HK-2 (cell line): ENCODE results near the gene FZR1.
"Not testable (repeated sequence)": the region's sequence is repeated elsewhere in the genome, so short reads cannot be mapped to it uniquely, and the experiment has no call there.

Experiments used
- DNase-seq: peaks from one replicate; pipeline ENCODE4 v3.0.0-alpha.2; 2018; ENCODE audit not compliant: unreplicated experiment

Gene FZR1

DNA sequence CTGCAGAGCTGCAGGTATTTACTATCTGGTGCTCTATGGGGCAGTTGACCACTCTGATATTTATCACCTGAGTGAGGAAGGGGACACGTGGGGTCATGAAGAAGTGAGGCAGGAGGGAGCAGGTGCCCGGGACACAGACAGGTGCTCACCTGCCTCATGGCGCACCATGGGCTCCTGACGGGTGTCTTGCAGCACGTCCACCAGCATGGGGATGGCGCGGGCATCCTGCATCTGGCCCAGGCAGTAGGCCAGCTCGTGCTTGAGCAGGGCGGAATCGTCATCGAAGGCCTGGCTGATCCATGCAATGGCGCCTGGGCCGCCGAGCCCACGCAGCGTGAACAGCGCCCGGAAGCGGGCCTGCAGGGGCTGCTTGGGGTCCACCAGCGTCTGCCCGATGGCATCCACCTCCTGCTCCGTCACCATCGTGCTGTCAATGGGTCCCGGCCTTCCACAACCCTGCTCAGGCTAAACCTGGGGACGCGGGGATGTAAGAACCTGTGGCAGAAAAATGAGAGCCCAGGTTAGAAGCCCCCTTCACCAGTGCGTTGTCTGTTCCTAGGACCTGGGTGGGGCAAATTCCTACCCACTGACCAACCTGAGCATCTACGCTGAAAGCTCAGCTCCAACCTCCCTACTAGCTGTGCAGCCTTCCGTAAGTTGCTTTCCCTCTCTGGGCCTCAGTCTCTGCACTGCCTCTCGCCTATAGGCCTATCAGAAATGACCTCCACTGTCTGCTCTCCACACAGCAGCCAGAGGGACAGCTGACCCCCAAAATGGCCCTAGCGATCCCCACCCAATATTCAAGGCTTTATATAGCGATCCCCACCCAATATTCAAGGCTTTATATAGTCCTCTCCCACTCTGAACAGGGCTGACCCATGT, 9.5 kb upstream of the FZR1 start:
- no peak for DNase-seq

- no peak for DNase-seq
These were observed 8.2 kb upstream of the FZR1 start for GRCh38 chr19:3497757-3498520.

DNA sequence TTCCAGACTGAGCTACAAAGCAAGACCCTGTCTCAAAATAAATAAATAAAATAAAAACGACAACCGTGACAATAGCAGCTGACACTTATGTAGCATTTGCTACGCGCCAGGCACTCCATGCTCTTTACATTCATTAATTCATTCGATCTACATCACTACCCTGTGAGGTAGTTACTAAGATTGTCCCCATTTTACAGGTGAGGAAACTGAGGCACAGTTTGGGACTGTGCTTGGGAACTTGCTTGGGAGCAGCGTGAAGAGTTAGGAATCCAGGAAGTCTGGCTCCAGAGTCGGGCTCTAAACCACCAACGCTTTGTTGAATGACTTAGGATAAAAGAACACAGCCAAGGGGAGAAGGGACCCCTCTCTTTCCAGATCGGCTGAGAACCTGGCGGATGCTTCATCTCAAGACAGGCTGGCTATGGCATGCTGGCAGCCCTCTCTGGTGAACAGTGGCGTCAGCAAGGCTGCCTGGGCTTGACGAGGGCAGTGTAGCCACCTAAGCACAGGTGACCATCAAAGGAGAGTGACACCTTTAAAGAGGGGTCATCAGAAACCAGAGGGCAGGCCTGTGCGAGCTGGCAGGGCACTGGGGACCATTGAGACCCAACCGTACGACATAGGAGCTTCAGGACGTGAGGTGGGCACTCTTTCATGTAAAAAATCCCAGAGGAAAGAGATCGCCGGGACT, 6.2 kb upstream of the FZR1 start:
- DNase-seq, result no peak

- peak; percentile 96 for DNase-seq
These were observed 5.5 kb upstream of the FZR1 start, which contains the start of gene DOHH for GRCh38 chr19:3500429-3501101. Gene DOHH (minus strand): TSS chr19:3500674. CDS start chr19:3496814, 3,860 bp downstream.

DNA sequence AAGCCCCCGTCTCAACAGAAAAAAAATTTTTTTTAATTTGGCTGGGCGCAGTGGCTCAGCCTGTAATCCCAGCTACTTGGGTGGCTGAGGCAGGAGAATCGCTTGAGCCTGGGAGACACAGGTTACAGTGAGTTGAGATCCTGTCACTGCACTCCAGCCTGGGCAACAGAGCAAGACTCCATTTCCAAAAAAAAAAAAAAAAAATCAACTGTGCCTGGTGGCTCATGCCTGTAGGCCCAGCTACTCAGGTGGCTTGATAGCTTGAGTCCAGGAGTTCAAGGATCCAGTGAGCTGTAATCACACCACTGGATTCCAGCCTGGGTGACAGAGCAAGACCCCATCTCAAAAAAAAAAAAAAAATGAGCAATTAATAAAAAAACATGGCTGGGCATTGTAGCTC, 4.3 kb upstream of the FZR1 start:
- DNase-seq, result no peak

DNA sequence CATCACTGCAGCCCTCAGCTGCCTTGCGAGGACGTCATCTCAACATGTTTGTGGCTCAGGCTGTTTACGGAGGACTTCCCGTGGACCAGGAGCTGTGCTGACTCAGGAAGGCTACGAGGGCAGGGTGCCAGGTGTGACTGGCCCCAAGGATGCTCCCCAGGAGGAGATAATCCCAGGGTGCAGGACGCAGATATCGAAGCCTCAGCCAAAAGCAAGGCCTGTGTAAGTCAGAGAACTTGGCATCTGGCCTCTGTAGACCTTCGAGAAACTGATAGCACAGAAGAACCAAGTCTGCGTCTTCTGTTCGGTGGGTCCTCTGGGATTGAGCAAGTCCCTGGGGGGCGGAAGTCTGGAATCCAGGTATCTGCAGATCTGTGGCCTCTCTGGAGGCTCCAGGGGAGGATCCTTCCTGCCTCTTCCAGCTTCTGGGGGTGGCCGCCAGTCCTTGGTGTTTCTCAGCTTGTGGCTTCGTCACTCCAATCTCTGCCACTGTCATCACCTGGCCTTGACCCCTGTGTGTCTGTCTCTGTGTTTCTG, 3.0 kb upstream of the FZR1 start:
- no peak for DNase-seq

- no peak for DNase-seq
These were observed 1.4 kb upstream of the FZR1 start for GRCh38 chr19:3504735-3505134.

DNA sequence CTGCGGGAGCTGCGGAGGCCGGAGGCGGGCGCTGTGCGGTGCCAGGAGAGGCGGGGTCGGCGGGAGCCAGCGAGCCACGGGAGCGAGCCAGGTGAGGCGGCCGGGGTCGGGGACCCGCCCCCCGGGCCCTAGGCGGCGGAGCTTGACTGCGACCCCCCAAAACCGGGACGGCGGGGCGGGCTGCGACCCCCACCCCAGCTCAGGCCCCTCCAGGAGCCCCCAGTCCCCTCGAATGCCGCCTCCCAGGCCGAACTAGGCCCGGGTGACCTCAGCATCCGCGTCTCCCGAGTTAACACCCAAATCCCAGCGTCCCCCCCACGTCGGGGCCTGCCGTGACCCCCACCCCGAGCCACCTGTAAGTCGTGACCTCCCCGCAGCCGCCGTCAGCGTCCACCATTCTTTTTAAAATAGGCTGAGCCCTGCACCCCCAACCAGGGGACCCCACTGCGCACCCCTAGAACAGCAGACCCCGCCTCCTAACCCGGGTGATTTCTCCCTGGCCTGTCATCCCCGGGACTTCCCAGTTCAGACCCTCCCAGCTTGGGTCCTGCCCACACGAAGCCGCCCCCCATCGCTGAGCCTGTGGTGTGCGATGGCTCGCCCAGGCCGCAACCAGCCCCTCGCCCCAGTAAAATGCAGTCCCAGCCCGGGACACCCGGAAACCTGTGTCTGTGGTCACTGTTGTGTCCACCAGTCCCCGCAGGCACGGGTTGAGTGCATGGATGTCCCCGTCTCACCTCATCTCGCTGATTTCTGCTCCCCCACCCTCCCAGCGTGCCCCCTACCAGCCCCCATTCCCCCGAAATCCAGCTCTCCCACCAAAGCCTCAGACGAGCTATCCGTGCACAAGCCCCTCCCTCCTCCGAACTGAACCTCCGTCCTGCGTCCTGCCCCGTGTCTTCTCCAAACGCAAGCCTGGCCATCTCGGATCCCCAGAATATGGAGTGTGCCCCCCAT, 551 bp downstream of the FZR1 start:
- DNase-seq, result no peak

DNA sequence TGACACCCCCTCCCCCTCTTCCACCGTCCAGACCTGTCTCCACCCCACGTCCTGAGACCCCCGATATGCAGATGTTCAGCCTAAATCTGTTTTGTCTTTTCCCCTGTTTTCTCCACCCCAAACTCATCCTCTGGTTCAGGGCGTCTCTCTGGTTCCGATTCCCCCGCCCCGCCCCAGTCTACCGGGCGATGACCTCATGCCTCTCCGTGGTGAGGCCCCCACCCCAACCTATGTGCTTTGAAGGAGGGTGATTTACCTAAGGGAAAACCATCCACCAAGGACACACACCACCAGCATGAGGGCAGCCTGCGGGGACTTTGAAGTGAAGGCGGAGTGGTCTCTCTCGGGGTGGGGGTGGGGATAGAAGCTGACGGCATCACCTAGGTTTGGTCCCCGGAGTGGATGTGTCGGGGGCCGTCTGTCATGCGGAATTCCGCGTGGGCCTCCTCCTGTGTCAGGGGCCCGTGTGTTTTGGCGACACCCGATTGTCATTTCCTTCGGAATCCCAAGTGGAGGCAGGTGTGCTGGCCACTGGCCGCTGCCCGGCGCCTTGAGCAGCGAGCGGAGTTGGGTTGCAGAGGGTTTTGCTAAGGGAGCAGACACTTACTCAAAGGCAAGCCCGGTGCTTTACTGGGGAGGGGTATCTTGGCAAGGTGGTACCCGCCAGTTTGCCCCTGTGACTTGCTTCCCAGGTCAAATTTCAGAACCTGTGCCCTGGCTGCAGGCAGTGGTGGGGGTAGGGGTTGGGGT, 1.4 kb downstream of the FZR1 start:
- DNase-seq, result no peak

DNA sequence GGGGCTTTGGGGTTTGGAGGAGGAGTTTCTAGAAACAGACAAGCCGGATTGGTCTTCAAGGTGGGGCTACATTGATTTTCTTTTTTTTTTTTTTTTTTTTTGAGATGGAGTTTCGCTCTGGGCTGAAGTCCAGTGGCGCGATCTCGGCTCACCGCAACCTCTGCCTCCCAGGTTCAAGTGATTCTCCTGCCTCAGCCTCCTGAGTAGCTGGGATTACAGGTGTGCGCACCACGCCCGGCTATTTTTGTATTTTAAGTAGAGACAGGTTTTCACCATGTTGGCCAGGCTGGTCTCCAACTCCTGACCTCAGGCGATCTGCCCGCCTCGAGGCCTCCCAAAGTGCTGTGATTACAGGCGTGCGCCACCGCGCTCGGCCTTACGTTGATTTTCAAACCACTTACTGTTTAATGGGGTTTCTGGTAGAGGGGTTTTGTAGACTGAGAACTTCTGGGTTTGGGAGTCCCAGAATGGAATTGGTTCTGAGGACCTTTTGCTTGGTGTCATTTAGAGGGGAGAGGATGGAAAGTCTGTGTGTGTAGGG, 2.1 kb downstream of the FZR1 start:
- DNase-seq, result not testable (repeated sequence)

- no peak for DNase-seq
These were observed 2.8 kb downstream of the FZR1 start for GRCh38 chr19:3508771-3509535.

DNA sequence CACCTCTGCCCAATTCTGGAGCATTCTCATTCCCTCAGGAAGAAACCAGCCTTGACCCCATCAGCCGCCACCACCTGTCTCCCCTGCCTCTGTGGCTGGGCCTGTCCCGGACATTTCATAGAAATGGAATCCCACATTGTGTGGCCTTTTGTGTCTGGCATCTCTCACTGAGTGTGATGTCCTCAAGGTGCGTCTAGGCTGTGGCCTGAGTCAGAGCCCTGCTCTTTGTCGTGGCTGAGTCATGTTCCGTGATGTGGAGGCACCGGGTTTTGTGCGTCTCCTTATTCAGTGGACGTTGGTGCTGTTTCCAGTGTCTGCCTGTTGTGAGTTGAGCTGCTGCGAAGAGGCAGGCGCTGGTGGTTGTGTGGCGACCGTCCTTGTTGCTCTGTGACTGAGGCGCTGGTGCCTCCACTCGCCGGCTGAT, 3.5 kb downstream of the FZR1 start:
- peak; percentile 52 for DNase-seq

DNA sequence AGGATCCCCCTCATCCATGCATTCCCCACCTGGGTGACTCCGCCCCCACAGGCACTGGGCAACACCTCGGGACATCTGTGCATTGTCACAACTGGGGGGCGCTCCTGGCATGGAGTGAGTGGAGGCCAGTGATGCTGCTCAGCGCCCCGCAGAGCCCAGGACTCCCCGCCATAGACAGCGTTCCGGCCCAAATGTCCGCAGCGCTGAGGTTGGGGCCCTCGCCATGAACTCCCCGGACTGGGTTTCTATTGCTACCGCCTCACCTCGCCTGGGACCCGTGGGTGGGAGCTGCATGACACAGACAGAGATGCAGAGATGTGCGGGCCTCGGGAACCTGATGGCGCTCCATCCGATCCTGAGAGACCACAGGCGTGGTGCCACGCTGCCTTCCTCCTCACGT, 4.6 kb downstream of the FZR1 start:
- DNase-seq, result no peak

DNA sequence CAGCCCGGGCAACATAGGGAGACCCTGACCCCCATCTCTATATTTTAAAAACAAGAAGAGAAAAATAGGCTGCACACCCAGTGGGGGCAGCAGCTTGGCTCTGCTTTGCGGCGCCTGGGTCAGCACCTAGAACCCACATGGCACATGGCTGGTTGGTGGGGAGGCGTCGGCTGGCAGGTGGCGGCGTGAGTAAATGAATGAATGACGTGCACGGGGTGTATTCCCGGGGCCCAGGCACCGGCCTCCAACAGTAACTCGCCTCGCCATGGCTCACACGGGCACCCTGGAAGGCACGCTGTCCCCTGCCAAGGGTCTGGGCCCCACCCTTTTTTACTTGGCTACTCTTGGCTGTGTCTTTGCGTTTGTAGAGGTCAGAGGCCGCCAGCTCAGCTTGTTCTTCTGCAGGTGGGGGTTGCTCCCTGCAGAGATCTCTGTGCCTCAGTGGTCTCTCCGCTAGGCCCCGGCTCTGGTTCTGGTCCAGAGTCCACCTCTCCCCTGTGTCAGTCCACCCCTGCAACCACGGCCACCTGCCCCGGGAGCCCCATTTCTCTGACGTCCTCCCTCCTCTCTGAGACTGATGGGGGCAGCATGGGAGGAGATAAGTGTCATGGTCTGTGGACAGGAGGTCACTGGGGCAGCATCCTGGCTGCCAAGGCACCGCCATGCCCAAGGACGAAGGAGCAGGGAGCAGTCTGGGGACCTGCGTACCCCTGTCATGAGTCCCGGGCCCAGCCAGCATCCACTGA, 5.6 kb downstream of the FZR1 start:
- no peak for DNase-seq

GRCh38 chr19:3512562-3513228, 6.6 kb downstream of the FZR1 start:
- no peak for DNase-seq

- no peak for DNase-seq
These were observed 7.4 kb downstream of the FZR1 start for GRCh38 chr19:3513229-3514140.
